ENCODE measurements around the gene KRTAP5-1.
"Not testable (repeated sequence)": the region's sequence is repeated elsewhere in the genome, so short reads cannot be mapped to it uniquely, and the experiment has no call there.

GRCh38 chr11:1598406-1598805 is 13.3 kb upstream of the KRTAP5-1 start:
- TF ChIP-seq, protein P1, sequence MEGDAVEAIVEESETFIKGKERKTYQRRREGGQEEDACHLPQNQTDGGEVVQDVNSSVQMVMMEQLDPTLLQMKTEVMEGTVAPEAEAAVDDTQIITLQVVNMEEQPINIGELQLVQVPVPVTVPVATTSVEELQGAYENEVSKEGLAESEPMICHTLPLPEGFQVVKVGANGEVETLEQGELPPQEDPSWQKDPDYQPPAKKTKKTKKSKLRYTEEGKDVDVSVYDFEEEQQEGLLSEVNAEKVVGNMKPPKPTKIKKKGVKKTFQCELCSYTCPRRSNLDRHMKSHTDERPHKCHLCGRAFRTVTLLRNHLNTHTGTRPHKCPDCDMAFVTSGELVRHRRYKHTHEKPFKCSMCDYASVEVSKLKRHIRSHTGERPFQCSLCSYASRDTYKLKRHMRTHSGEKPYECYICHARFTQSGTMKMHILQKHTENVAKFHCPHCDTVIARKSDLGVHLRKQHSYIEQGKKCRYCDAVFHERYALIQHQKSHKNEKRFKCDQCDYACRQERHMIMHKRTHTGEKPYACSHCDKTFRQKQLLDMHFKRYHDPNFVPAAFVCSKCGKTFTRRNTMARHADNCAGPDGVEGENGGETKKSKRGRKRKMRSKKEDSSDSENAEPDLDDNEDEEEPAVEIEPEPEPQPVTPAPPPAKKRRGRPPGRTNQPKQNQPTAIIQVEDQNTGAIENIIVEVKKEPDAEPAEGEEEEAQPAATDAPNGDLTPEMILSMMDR (IDR thresholded peaks at IDR 0.05) = not testable (repeated sequence)
- not testable (repeated sequence) for TF ChIP-seq POLR2A (IDR thresholded peaks at IDR 0.05)
